Measurements from ENCODE around the gene MAP1LC3C. TPM values are rescaled to one million over a fixed set of nuclear protein-coding genes. Genes with fewer than 3 reads are reported as not detected.
"Not testable (repeated sequence)": the region's sequence is repeated elsewhere in the genome, so short reads cannot be mapped to it uniquely, and the experiment has no call there.

MAP1LC3C gene
- total RNA-seq, 1 donor from 2014 or later = not detected

GRCh38 chr1:241997401-241997998 lies 1.4 kb downstream of the MAP1LC3C start:
- ATAC-seq (ENCODE audit: low read depth) (no peak), DNase-seq (no peak)
- H3K27me3 Mint-ChIP-seq = peaks cover 5% of the 10 kb centered on the region
- no peak for TF ChIP-seq CTCF (IDR thresholded peaks at IDR 0.05)
- H3K27ac Mint-ChIP-seq = no peak overlapping the region
- H3K4me3 Mint-ChIP-seq = peak overlapping the region; percentile 32
- no peaks in the 10 kb centered on the region for H3K9me3 Mint-ChIP-seq
- H3K36me3 Mint-ChIP-seq (ENCODE audit: low read depth) = no peaks in the 10 kb centered on the region
- CTCF ChIA-PET = interaction anchor here (0.6 to 4.9 kb wide), 10 partner anchors 9 to 1418 kb away, joined by 3 to 50 read pairs (median 6); no protein-coding TSS in a partner anchor
- POLR2A ChIA-PET = no interaction called here
- H3K4me1 Mint-ChIP-seq = peaks cover 5% of the 10 kb centered on the region
- intact Hi-C loops (cut with micrococcal nuclease) = no loop called here

GRCh38 chr1:241994171-241994570 lies 4.7 kb downstream of the MAP1LC3C start:
- ChIA-PET CTCF (no interaction called here), POLR2A (no interaction called here)
- no peak for ATAC-seq (ENCODE audit: low read depth)
- no peaks in the 10 kb centered on the region for H3K36me3 Mint-ChIP-seq (ENCODE audit: low read depth)
- H3K4me3 Mint-ChIP-seq = no peak overlapping the region
- H3K9me3 Mint-ChIP-seq = no peaks in the 10 kb centered on the region
- peaks cover 3% of the 10 kb centered on the region for H3K27me3 Mint-ChIP-seq
- no peak for DNase-seq
- H3K4me1 Mint-ChIP-seq = peaks cover 5% of the 10 kb centered on the region
- TF ChIP-seq CTCF (IDR thresholded peaks at IDR 0.05) = no peak
- intact Hi-C loops (cut with micrococcal nuclease) = no loop called here
- H3K27ac Mint-ChIP-seq = no peak overlapping the region

- Mint-ChIP-seq H3K27ac (no peak overlapping the region), H3K4me1 (no peaks in the 10 kb centered on the region), H3K4me3 (no peak overlapping the region), H3K27me3 (peaks cover 3% of the 10 kb centered on the region), H3K36me3 (ENCODE audit: low read depth) (no peaks in the 10 kb centered on the region), H3K9me3 (no peaks in the 10 kb centered on the region)
- ATAC-seq (ENCODE audit: low read depth) (no peak), DNase-seq (no peak)
- no peak for TF ChIP-seq CTCF (IDR thresholded peaks at IDR 0.05)
- CTCF ChIA-PET = no interaction called here
- POLR2A ChIA-PET = no interaction called here
- intact Hi-C loops (cut with micrococcal nuclease) = no loop called here
Measured at GRCh38 chr1:241992734-241993133, 6.2 kb downstream of the MAP1LC3C start.

- H3K4me3 Mint-ChIP-seq = no peak overlapping the region
- H3K4me1 Mint-ChIP-seq = no peaks in the 10 kb centered on the region
- intact Hi-C loops (cut with micrococcal nuclease) = no loop called here
- TF ChIP-seq CTCF (IDR thresholded peaks at IDR 0.05) = no peak
- no peaks in the 10 kb centered on the region for H3K9me3 Mint-ChIP-seq
- H3K36me3 Mint-ChIP-seq (ENCODE audit: low read depth) = no peaks in the 10 kb centered on the region
- DNase-seq (no peak), ATAC-seq (ENCODE audit: low read depth) (no peak)
- H3K27ac Mint-ChIP-seq = no peak overlapping the region
- peaks cover 2% of the 10 kb centered on the region for H3K27me3 Mint-ChIP-seq
- CTCF ChIA-PET = no interaction called here
- POLR2A ChIA-PET = no interaction called here
Measured at GRCh38 chr1:241990040-241990439, 8.9 kb downstream of the MAP1LC3C start.

GRCh38 chr1:241988389-241988930 lies 10.4 kb downstream of the MAP1LC3C start:
- H3K27me3 Mint-ChIP-seq; H3K4me3 Mint-ChIP-seq; H3K4me1 Mint-ChIP-seq; H3K27ac Mint-ChIP-seq; ATAC-seq (ENCODE audit: low read depth); H3K36me3 Mint-ChIP-seq (ENCODE audit: low read depth); CTCF ChIA-PET; POLR2A ChIA-PET; DNase-seq; H3K9me3 Mint-ChIP-seq; intact Hi-C loops (cut with micrococcal nuclease): not testable (repeated sequence)

All from activated B cell treated with CpG ODN at 0.5 μM for 24 hours (primary cell).